ENCODE measurements around the gene AKAP13.

AKAP13 gene

GRCh38 chr15:85389772-85390171 is 9.4 kb downstream of the AKAP13 start:
- no peak for DNase-seq

GRCh38 chr15:85393210-85393609 is 12.8 kb downstream of the AKAP13 start:
- no peak for DNase-seq

- no peak for DNase-seq
Measured at GRCh38 chr15:85394554-85395333, 14.3 kb downstream of the AKAP13 start.

GRCh38 chr15:85396554-85396953 is 16.2 kb downstream of the AKAP13 start:
- DNase-seq = no peak

- DNase-seq = no peak
Measured at GRCh38 chr15:85397151-85397550, 16.7 kb downstream of the AKAP13 start.

GRCh38 chr15:85397926-85398325 is 17.5 kb downstream of the AKAP13 start:
- no peak for DNase-seq

- DNase-seq = no peak
Measured at GRCh38 chr15:85398822-85399221, 18.4 kb downstream of the AKAP13 start.

DNA sequence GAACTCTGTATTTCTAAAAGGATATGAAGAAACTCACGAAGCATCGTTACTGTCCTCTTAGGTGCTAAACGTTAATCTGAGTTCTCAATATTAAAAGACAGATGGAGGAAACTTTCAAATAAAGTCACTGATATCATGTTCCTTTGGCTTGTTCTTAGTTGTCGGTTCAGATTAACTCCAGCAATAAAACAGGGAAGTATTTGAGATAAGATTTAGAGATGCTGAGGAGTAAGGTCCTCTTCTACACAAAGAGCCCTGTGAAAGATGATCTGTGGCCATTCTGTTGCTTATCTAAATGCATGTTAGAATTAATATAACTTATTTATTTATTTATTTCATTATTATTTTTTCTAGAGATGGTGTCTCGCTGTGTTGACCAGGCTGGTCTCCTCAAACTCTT is 19.2 kb downstream of the AKAP13 start:
- DNase-seq = no peak

- no peak for DNase-seq
Measured at GRCh38 chr15:85400606-85401005, 20.2 kb downstream of the AKAP13 start.

- no peak for DNase-seq
Measured at GRCh38 chr15:85401108-85401774, 20.8 kb downstream of the AKAP13 start.

GRCh38 chr15:85402195-85402881 is 21.9 kb downstream of the AKAP13 start:
- no peak for DNase-seq

- no peak for DNase-seq
Measured at GRCh38 chr15:85403745-85404144, 23.3 kb downstream of the AKAP13 start.

GRCh38 chr15:85404176-85404917 is 23.9 kb downstream of the AKAP13 start:
- no peak for DNase-seq

DNA sequence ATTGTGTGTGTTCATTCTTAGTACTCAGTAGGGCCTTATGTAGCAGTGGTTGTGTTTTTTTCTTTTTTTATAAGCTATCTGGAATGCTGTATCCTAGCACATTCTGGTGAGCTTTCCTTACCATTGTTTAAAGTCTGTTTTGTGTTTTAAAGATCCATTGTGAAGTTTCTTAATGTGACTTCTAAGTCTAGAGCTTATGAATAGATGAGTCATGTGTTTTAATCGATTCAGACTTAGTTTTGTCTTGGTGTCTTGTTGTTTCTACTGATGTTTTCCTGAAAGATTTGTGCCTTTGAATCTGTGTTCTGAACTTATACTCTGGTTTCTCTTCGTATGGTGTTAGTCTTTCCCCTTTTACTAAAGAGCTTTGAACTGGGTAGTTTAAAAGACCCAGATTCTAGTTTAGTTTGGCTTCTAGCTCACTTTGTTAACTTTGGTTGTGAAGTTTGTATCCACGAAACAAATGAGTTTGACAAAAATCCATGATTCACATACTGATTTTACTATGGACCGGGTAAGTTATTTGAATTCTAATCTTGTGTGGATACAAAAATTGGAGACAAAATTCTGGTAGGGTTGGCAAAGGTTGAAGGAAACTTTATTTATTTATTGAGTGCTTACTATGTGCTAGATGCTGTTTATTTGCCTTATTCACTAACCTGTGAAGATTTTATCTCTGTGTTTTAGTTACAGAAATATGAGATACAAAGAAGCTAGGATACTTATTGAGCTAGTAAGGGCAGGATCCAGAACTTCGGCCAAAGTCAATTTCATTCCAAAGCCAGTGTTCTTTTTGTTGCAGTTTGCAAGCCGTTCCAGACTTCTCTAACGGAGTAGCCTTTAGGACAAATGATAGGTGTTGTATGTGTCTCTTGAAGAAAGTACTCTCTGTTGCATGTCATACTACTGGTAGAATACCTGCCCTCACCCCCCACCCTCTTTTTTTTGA is 24.8 kb downstream of the AKAP13 start:
- DNase-seq = no peak

- DNase-seq = no peak
Measured at GRCh38 chr15:85406916-85407315, 26.5 kb downstream of the AKAP13 start.

- no peak for DNase-seq
Measured at GRCh38 chr15:85407421-85408269, 27.2 kb downstream of the AKAP13 start.

- no peak for DNase-seq
Measured at GRCh38 chr15:85408270-85408746, 27.9 kb downstream of the AKAP13 start.

- DNase-seq = no peak
Measured at GRCh38 chr15:85412066-85412465, 31.7 kb downstream of the AKAP13 start.

GRCh38 chr15:85412956-85413854 is 32.8 kb downstream of the AKAP13 start:
- peak; percentile 17 to 56 (median 30) for DNase-seq

DNA sequence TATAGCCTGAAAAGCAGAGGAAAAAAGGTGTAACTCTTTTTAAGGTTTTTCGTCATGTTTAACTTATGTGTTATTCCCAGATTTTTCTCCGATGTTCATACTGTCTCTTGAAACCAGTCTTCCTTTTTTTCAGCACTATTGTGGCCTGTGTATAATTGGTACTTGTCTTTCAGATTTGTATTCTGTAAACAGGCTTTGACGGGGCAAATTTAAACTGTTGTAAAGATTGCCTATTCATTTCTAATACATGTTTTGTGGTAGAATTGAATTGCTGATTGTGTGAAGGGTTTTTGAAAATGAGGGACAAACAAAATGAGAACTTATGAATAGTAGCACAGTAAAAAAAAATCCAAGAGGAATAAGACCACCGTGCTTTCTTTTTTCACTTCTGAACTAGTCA is 33.6 kb downstream of the AKAP13 start:
- DNase-seq = no peak

Measured in activated naive CD4-positive, alpha-beta T cell (primary cell).